Skin epidermis (tissue), 12 donors: Measurements from ENCODE around the gene SLC41A3.

Experiments used
- H3K27ac ChIP-seq, 21 experiments: fragments of 200-600 bp; sonication (generic) in 11 of 21; one replicate each; pipeline ENCODE4 v1.5.0; 2020; ENCODE audit warnings: mild to moderate bottlenecking in 3 of 21, inconsistent platforms in 2 of 21, moderate library complexity in 2 of 21
- H3K4me3 ChIP-seq, 7 experiments: fragments of 200-600 bp; sonication (generic) in 2 of 7; one replicate each; pipeline ENCODE4 v1.5.0; 2020; ENCODE audit warnings: inconsistent platforms in 2 of 7, mild to moderate bottlenecking in 2 of 7, moderate library complexity in 1 of 7

The SLC41A3 gene

DNA sequence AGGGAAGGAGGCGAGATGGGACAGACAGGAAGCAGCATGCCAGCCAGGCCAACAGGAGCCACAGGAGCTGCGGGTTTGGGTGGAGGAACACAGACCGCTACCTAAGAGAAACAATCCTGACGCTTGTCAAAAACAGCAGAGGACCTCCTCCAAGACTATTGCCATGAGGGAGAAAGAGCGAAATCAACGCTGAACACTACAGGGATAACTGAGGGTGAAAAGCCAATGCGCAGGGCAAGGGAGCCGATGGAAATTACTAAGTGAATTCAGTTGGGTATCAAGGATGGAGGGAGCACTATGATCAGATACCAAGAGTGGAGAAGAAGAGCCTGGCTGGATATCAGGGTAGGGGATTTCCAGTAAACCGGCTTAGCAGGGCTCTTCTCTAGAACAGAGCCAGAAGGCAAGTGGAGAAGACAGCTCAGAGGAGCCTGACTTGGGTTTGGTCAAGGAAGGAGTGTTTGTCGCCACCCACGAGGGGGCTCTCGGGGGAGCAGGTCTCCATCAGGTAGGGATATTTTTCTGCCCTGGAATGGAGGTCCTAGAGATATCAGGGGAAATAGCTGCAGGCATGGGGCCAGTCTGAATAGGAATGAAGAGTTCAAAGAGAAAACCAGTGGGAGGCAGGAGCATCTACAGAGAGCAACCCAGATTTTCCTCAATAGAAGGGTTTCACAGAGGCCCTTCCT lies 48.4 kb downstream of the SLC41A3 start:
- Histone ChIP-seq H3K4me3 (no peak overlapping the region), H3K27ac (peak overlapping the region in 3 of 21 experiments; percentile 5 to 50 (median 42))

DNA sequence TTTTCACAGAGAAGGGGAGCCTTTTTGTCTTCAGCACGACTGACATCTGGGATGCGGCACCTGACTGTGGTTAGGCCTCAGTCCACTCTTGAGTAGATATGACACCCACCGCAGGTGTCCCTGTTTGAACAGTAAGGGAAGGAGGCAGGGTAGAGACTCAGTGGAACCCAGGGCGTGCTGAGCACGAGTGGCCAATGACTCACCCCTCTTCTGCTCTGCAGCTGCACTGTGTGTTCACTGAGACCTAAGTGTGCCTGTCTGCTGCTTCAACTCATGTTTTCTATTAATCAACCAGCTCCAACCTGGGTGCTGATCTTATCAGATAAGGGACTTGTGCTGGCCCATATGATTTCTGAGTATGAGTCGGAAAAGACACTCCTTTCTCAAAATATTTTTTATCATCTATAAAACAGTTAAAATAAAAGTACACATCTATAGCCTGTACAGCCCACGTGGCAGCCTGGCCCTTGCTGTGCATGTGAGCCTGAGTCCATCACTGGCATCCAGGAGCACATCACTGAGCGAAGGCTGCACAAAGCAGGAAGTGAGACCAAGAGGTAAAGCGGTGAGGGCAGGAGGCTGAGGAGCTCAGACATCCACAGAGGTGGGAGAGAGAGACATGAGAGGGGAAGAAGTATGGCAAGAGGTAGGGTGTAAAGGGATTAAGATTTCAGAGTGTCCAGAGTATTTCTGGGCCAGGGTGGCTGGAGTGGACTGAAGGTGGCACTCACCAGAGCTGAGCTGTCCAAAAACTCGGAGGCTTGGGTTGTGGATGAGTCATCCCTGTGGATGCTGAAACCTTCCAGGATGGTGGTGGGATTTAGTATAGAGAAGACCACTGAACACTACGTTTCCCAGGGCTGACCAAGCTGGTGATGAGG lies 49.2 kb downstream of the SLC41A3 start:
- no peak overlapping the region for H3K4me3 ChIP-seq
- H3K27ac ChIP-seq: peak overlapping the region in 6 of 21 experiments; percentile 5 to 50 (median 12)

DNA sequence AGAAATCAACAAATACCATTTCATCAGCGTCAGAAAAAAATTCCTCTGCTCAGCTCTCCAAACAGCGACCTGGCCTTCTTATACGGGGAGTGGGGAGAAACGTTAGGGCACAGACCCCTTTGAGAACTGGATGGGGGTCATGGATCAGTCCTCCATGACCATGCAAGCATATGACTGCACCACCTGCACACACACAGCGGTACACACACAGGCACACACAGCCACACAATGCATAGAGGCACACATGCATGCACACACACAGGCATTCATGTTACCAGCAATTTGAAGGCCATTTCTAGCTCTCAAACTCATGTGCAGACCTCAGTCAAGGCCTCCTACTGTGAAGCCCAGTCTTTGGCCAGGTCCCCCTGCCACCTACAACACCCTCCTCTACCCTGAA lies 50.2 kb downstream of the SLC41A3 start:
- H3K4me3 ChIP-seq: no peak overlapping the region

GRCh38 chr3:126033051-126033745 lies 50.7 kb downstream of the SLC41A3 start:
- Histone ChIP-seq H3K4me3 (no peak overlapping the region), H3K27ac (no peak overlapping the region)

More for the DNA sequence above, 50.2 kb downstream of the SLC41A3 start:
- H3K27ac ChIP-seq: no peak overlapping the region

- Histone ChIP-seq H3K27ac (no peak overlapping the region), H3K4me3 (no peak overlapping the region)
Measured at GRCh38 chr3:126031981-126032471, 51.9 kb downstream of the SLC41A3 start.

- Histone ChIP-seq H3K4me3 (no peak overlapping the region), H3K27ac (no peak overlapping the region)
Measured at GRCh38 chr3:126030455-126030854, 53.5 kb downstream of the SLC41A3 start.

DNA sequence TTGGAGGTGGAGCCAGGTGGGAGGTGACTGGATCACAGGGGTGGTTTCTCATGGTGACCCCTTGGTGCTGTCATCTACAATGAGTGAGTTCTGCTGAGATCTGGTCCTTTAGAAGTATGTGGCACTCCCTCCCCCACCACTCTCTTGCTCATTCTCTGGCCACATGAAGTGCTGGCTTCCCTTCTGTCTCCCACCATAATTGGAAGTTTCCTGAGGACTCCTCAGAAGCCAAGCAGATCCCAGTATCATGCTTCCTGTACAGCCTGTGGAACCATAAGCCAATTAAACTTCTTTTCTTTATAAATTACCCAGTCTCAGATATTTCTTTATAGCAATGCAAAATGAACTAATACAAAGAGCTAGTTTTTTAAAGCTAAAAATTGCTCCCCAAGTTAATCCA lies 54.7 kb downstream of the SLC41A3 start:
- H3K27ac ChIP-seq: no peak overlapping the region
- H3K4me3 ChIP-seq: no peak overlapping the region

DNA sequence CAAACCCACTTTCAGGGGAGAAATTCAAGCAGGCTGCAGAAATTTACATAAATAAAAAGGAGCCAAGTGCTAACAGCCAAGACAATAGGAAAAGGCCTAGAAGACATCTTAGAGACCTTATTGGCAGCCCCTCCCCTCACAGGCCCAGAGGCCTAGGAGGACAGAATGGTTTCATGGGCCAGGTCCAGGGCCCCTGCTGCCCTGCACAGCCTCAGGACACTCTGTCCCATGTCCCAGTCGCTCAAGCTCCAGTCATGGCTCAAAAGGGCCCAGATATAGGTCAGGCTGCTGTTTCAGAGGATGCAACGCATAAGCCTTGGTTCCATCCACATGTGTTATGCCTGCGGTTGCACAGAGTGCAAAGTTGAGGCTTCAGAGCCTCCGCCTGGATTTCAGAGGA lies 55.8 kb downstream of the SLC41A3 start:
- Histone ChIP-seq H3K27ac (no peak overlapping the region), H3K4me3 (no peak overlapping the region)

DNA sequence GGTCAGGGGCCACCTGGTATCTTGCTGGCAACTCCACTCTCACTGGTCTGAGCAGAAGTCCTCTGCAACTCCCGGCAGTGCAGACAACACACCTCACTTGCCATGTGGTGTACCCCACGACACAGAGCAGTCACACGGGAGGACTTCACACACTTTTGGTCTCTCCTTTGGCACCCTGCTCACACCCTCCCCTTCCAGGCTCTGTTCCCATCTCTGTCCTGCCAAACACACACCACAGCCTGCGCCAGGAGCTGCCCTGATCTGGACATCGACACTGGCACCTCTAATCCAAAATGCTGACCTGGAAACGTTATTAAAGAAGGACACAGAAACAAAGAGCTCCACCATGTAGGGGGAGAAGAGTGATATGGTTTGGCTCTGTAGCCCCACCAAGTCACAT lies 57.2 kb downstream of the SLC41A3 start:
- Histone ChIP-seq H3K27ac (peak overlapping the region in 1 of 21 experiments; percentile 52), H3K4me3 (no peak overlapping the region)

DNA sequence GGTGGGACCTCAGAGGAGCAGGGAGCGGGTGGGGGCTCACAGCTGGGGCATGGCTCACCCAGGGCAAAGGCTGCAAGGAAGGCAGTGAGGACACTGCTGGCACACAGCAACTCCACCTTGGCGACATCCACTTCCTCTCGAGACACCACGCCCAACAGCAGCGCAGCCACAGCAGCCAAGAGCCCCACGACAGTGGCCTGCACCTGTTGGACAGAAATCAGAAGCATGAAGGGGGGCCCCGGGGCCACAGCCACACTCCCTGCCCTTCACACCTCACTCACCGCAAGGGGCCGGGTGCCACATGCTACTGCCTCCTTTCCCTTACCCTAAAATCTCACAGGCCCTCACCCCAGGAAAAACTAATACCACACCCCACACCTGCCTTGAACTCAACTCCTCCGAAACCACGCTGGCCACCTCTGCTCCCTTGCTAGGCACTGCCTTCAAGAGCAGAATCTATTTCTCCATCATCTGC lies 57.6 kb downstream of the SLC41A3 start:
- H3K4me3 ChIP-seq: no peak overlapping the region
- peak overlapping the region in 1 of 21 experiments; percentile 52 for H3K27ac ChIP-seq

DNA sequence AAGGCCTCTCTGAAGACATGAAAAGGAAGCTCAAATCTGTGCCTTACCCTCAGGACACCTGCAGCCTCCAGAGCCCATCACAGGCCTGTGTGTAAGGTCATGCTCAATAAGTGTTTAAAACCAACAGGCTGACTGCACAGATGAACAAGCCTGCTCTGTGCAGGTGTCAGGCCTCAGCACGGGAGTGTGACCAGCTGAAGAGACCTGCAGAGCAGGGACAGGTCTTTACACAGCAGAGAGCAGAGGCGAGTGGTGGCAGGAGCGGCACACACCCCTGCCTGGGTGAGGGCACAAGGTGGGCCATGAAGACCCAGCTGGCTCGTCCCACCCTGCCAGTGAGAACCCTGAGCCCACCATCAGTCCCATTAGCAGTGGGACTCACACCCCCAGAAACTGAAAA lies 58.1 kb downstream of the SLC41A3 start:
- H3K4me3 ChIP-seq: no peak overlapping the region
- H3K27ac ChIP-seq: peak overlapping the region in 1 of 21 experiments; percentile 52

DNA sequence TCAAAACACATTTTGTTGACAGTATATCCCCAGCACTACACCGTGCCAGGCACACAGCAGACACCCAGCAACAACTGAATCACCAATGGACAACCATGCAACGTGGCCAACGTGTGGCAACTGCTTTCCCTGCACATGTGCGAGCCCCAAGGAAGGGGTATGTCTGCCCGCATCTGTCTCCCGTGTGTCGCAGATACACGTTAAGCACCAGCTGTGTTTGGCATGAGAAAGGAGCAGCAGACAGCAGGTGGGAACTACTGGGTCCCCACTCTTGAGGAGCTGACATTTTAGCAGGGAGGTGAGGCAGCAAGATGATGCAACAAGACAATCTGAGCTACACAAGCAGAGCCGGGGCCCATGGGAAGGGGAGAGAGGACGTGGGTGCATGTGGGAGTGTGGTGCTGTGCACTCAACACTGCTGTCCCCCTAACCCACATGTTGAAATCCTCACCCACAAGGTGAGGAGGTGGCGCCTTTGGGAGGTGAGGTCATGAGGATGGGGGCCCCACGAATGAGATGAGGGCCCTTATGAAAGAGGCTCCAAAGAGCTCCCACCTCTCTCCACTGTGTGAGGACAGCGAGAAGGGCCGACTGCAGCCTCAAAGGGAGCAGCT lies 58.7 kb downstream of the SLC41A3 start:
- H3K27ac ChIP-seq: no peak overlapping the region
- H3K4me3 ChIP-seq: no peak overlapping the region

GRCh38 chr3:126024049-126024854 lies 59.7 kb downstream of the SLC41A3 start:
- Histone ChIP-seq H3K27ac (no peak overlapping the region), H3K4me3 (no peak overlapping the region)

- H3K27ac ChIP-seq: no peak overlapping the region
- no peak overlapping the region for H3K4me3 ChIP-seq
Measured at GRCh38 chr3:126023390-126023789, 60.5 kb downstream of the SLC41A3 start.

DNA sequence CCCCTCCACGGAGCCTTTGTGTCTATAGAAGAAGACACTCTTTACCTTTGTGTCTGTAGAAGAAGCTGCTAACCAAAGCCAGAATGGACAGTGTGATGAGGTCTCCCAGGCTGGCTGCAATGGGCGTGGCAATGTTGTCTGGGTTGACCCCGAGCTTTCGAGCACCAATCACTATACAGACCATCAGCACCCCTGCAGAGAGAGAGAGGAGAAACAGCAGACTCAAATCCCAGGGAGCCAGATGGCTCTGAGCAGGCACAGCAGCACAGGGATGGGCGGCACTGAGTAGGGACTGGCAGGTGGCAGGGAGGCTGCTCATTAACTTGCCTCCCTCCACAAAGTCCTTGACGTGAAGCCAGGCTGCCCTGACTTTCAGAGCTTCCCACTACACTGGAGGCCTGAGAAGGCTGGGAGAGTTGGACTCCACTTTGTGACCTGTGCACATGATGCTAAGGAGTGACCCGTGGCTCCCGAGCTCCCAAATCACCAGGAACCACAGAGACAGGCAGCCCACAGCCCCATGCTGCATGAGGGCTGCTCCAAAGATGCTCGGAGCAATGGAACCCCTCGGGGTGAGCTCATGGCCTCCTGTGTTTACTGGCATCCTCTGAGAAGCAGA lies 61.1 kb downstream of the SLC41A3 start:
- H3K27ac ChIP-seq: no peak overlapping the region
- no peak overlapping the region for H3K4me3 ChIP-seq

DNA sequence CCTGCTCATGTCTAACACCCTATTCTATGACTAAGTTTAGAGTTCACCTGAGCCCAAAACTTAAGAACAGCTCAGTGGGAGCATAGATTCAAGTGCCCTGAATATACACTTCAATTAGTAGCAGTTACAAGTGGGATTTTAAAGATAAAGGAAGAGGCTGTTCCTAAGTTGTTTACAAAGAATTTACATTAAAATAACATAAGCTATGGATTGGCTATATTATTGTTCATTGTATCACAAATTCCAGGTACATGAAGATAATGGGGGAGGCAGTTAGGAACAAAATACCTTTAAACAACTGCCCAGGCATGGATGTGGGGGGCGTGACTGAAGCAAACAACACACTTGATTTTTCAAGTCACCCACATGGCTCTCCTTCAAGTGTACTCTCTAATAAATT lies 62.2 kb downstream of the SLC41A3 start:
- no peak overlapping the region for H3K4me3 ChIP-seq
- H3K27ac ChIP-seq: no peak overlapping the region

DNA sequence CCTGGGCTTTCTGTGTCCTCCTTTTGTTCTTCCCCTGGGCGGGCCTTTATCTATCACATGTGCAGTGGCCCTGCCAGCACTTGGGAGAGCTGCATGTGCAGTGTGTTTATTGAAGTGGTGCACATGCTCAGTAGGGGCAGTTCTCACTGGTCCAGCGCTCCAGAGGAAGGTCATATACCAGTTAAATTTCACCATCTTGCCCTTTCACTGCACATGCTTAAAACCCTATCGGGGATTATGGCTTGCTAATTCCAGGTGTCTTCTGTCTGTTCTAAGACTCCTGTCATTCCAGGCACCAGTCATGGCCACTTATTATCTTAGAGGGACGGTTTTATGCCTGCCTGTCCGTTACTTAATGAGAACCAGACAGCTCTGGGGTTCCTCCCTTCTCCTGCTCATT lies 62.7 kb downstream of the SLC41A3 start:
- no peak overlapping the region for H3K4me3 ChIP-seq
- no peak overlapping the region for H3K27ac ChIP-seq

DNA sequence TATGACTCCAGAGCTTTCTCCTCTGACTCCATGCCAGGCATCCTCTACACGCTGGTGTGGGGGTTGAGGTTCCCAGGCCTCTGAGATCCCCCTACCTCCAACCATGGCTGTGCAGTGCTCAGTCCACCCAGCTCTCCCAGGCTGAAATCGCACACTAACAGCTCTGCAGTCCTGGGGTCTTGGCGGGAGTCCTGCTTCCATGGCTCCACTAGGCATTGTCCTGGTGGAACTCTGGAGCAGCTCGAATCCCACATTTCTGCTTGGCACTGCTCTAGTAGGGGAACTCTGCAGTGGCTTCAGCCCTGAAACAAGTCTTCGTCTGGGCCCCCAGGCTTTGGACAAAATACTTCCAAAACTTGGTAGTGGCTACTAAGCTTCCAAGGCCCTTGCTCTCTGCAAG lies 64.2 kb downstream of the SLC41A3 start:
- Histone ChIP-seq H3K4me3 (no peak overlapping the region), H3K27ac (no peak overlapping the region)

DNA sequence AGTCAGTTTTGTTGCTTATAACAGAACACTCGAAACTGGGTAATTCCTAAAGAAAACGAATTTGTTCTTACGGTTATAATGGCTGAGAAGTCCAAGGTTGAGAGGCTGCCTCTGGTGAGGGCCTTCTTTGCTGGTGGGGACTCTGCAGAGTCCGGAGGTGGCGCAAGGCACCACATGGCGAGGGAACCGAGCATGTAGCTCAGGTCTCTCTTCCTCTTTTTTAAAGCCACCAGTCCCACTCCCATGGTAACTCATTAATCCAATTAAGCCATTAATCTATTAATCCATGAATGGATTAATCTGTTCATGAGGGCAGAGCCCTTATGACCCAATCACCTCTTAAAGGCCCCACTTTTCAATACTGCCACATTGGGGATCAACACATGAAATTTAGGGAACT lies 64.9 kb downstream of the SLC41A3 start:
- Histone ChIP-seq H3K4me3 (no peak overlapping the region), H3K27ac (no peak overlapping the region)
